ENCODE results near the gene KLHDC4. TPM values are rescaled to one million over a fixed set of nuclear protein-coding genes. Genes with fewer than 3 reads are reported as not detected.
"Not testable (repeated sequence)": the region's sequence is repeated elsewhere in the genome, so short reads cannot be mapped to it uniquely, and the experiment has no call there.

Gene KLHDC4
- polyA plus RNA-seq, 10 donors = 18.3 to 29.1 (median 23.6) TPM

DNA sequence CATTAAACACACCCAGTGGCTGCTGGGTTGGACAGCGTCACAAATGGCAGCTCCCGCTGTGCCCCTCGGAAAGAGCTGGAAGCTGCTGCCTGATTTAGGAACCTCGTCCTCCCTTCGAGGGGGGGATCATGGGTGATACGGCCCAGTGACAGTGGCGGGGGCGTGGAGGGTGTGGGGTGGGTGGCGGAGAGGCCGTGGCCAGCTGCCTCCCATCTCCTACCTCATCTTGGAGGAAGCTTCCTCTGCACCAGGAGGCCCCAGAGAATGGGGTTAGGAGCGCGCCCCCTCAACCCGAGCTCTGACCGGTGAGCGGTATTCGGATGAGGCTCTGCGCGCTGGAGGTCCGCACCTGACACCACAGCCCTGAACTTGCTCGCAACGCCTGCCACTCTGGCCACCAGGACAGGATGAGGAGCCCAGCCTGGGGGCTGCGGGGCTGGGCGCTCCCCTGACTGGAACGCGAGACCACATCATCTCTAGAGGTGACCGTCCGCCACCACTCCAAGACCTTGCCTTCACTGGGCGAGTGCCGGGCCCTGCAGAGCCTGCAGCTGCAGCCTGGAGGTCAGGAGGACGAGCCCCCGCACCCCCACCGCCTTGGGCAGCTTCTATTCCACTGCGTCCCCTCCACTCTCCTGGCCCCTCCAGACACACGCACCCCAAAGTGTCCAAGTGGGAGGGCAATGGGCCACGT is 80.9 kb downstream of the KLHDC4 start:
- DNase-seq = no peak

DNA sequence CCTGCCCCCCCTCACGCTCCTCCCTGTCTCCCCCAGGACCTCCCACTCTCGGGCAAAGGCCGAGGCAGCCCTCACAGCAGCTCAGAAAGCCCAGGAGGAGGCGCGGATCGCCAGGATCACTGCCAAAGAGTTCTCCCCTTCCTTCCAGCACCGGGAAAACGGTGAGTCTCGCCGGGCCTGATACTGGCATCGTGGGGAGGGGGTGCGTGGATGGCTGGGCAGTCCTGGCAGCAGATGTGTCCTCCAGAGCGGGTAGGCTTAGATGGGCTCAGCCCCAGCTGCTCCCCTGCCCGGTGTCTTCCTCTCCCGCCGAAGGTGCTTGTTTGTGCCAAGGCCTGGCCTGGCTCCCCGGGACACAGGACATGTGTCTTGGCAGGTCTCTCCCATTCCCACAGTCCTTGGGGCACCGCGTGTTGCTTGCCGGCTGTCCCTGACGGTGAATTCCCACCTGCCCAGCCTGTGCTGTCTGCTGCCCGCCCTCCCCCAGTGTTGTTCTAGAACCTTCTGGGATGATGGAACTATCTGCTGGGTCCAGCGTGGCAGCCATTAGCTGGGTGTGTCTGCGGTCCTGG is 81.6 kb downstream of the KLHDC4 start:
- DNase-seq = no peak

- no peak for DNase-seq
Measured at GRCh38 chr16:87682852-87683399, 82.9 kb downstream of the KLHDC4 start.

GRCh38 chr16:87681981-87682570 is 83.7 kb downstream of the KLHDC4 start:
- peak; percentile 43 to 77 (median 63) for DNase-seq

- DNase-seq = not testable (repeated sequence)
Measured at GRCh38 chr16:87681051-87681602, 84.7 kb downstream of the KLHDC4 start.

- no peak for DNase-seq
Measured at GRCh38 chr16:87680272-87680644, 85.5 kb downstream of the KLHDC4 start.

GRCh38 chr16:87679593-87680271 is 86.1 kb downstream of the KLHDC4 start:
- no peak for DNase-seq

GRCh38 chr16:87678618-87679017 is 87.2 kb downstream of the KLHDC4 start:
- DNase-seq = no peak

DNA sequence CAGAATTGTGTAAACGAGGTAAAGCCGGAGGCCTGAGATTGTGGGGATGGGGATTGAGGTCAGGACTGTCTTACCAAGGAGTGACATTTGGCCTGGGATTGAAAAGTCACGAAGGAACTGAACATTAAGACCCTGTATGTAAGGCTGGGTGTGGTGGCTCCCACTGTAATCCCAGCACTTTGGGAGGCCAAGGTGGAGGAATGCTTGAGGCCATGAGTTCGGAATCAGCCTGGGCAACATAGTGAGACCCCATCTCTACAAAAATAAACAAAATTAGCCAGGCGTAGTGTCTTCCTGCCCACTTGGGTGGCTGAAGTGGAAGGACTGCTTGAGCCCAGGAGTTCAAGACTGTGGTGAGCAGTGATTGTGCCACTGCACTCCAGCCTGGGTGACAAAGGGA is 88.0 kb downstream of the KLHDC4 start:
- no peak for DNase-seq

DNA sequence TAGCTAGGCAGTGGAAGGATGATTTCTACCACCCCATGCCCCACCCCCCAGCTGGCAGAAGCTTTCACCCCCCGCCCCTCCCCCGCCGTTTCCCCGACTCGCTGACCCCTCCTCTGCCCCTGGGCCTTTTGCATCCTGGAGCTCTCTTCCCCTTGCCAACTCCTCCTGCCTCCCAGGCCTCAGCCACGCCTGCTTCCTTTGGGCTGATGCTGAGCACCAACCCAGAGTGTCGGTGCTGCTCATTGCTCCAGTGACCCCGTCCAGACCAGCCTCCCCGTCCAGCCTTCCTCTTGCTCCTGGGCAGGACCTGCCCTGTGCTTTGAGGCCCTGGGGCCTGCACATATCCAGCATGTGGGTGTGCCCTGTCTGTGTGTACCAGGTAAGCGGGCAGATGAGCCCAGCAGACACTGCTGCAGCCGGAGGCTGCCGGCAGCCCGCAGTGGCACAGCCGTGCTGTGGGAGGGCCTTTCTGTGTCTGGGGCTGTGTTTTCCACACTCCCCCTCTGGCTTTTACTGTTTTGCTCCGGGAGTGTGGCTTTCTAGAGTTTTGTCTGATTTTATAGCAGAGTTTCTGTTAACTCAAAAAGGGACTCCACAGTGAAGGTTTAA is 90.6 kb downstream of the KLHDC4 start:
- no peak for DNase-seq

GRCh38 chr16:87674419-87674818 is 91.4 kb downstream of the KLHDC4 start:
- DNase-seq = no peak

GRCh38 chr16:87671715-87672270 is 94.0 kb downstream of the KLHDC4 start:
- DNase-seq = no peak

DNA sequence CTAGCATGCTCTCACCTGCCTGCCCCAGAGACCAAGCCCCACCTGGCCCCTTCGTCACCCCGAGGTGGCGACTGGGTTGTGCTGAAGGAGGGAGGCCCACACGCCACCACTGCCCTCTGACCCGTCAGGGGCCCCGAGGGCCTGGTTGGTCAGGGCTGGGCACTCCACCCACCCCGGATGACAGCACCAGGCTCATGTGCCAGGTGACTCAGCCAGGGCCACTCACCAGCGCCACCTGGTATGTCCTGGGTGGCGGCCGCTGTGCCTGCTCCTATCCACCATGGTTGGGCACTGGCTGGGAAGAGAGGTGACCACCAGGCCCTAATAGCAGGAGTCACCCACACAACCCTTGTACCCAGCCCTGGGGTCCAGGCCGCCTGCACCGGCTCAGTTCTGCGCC is 94.6 kb downstream of the KLHDC4 start:
- DNase-seq = no peak

DNA sequence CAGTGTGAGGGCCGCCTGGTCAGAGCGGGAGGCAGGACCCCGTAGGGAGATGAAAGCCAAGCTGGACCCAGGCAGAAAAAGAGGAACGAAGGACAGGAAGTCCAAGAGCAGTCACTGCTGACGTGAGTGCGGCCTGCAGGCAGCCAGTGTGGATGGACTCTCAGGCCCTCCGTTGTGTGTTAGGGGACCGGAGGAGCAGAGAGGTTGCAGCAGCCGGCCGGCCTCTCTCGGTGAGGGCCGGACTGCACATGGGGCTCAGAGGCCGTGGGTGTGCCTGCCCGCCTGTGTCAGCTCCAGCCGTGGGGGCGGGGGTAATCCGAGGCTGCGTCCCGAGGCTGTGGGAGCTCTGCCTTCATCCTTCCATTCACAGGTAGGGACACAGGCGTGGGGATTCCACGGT is 96.1 kb downstream of the KLHDC4 start:
- DNase-seq = no peak

GRCh38 chr16:87667946-87668345 is 97.8 kb downstream of the KLHDC4 start:
- no peak for DNase-seq

- DNase-seq = no peak
Measured at GRCh38 chr16:87667443-87667842, 98.3 kb downstream of the KLHDC4 start.

DNA sequence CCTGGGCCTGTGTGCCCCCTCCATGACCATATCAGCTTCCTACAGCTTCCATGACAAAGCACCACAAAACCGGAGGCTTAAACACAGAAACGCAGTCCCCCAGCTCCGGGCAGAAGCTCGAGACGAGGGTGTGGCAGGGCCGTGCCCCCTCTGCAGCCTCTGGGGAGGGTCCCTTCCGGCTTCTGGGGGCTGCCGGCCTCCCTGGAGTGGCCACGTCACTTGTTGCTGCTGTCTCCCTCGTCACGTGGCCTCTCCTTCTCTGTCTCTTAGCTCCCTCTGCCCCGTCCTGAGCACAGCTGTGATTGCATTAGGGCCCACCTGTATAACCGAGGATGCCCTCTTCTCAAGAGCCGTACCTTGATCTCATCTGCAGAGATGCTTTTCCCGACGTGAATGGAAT is 98.9 kb downstream of the KLHDC4 start:
- no peak for DNase-seq

- no peak for DNase-seq
Measured at GRCh38 chr16:87665193-87665592, 100.6 kb downstream of the KLHDC4 start.

DNA sequence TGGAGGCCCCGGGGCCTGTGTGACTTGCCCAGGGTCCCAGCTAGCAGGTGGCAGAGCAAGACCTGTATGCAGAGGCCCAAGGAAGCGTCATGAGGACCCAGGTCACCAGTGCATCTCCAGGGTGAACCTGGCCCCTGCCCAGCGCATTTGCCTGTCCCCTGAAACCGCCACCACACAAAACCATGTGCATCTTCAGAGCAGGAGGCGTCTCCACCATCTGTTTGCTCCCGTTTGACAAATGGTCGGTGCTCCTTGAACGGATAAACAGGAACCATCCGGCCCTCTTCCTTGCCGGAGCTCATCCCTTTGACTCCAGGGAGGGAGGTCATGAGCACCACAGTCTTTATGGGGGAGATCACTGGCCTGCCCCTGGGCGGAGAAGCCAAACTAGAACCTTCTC is 101.0 kb downstream of the KLHDC4 start:
- DNase-seq = no peak

DNA sequence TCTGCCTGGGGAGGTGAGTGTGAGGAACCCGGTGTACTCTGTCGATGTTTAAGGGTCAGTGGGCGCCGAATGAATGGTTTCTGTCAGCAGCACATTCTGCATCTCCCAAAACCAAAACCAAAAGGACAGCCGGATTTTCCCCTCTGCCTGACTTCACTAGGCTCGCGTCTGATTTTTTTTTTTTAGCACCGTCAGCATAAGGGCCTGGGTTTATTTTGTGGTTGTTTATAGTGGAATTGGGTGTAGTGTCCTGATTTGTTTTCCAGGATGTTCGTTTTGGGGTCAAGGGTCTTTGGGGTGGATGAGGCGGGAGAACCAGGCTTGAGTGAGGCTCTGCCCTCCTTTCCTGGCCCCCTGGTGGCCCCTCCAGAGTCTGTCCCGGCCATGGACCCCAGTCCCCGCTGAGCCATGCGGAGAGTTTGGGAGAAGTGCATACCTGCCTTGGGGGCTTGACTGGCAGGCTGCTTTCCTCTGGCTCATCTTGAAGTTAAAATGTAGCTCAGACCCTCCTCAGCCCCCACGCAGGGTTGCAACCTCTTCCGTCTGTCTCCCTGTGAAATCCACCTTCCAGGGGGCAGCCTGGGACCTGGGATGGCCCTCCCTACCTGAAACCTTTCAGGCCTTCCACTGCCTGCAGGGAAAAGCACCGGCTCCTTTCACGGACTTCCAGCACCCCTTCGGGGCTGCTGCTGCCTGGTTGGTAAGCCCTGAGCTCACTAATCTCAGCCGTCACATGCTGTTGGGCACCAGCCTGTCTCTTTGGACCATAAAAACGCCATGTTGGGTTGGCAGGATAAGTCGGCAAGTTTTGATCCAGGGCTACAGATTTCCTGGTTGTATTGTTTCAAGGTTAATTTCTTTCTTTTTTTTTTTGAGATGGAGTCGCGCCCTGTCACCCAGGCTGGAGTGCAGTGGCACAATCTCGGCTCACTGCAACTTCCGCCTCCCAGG is 103.3 kb downstream of the KLHDC4 start:
- no peak for DNase-seq

All from muscle of back (tissue), 11 donors.